ENCODE measurements around the gene LCE2A. TPM values are rescaled to one million over a fixed set of nuclear protein-coding genes. Genes with fewer than 3 reads are reported as not detected.
"Not testable (repeated sequence)": the region's sequence is repeated elsewhere in the genome, so short reads cannot be mapped to it uniquely, and the experiment has no call there.

LCE2A gene
- polyA plus RNA-seq, 1 donor: not detected

DNA sequence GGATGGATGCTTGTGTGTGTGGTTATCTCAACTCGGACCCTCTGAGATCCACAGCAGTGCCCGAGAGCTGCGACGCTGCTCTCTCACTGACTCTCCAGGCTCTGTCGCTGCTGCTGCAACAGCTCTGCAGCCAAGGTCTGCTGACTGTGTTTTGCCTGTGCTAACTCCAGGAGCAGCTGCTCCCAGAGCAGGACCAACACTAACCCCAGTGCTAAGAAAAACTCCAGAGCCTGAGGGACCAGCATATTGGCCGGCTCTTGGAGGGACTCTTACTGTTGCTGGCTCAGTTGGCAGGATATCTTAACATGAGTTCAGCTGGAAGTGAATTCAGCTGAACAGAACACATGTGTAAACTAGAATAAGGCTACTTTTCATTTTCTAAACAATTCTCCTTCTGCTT, 18.7 kb upstream of the LCE2A start:
- H3K4me1 ChIP-seq (ENCODE audit: control insufficient read depth, insufficient read depth, low read length): no peaks in the 10 kb centered on the region
- H3K27ac ChIP-seq (ENCODE audit: low read length): no peak overlapping the region
- no CpG with 5 or more reads among the region's 6 CpGs for WGBS (ENCODE audit: insufficient coverage, low lambda C conversion rate)
- peaks cover 3% of the 10 kb centered on the region for H3K27me3 ChIP-seq (ENCODE audit: control insufficient read depth, insufficient read depth, low read length)
- no peaks in the 10 kb centered on the region for H3K9me3 ChIP-seq (ENCODE audit: control insufficient read depth, low read depth, low read length)
- no peaks in the 10 kb centered on the region for H3K36me3 ChIP-seq (ENCODE audit: control insufficient read depth, insufficient read depth, low read length)
- no peak for DNase-seq
- no peak overlapping the region for H3K4me3 ChIP-seq (ENCODE audit: low read length)

DNA sequence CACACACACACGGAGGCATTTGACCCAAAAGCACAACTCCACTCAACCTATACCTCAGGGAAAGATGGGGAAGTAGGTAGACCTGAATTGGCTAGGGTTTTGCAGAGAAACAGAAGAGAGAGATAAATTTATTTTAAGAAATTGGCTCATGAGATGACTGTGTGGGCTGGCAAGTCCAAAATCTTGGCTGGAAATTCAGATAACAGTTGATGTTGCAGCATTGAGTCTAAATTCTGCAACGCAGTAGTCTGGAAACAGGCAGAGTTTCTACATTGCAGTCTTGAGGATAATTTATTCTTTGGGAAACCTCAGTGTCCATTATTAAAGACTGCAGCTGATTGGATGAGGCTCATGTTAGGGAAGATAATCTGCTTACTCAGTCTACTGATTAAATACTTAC, 16.5 kb upstream of the LCE2A start:
- Histone ChIP-seq H3K27me3 (ENCODE audit: control insufficient read depth, insufficient read depth, low read length) (peaks cover 3% of the 10 kb centered on the region), H3K4me1 (ENCODE audit: control insufficient read depth, insufficient read depth, low read length) (no peaks in the 10 kb centered on the region), H3K4me3 (ENCODE audit: low read length) (no peak overlapping the region), H3K36me3 (ENCODE audit: control insufficient read depth, insufficient read depth, low read length) (no peaks in the 10 kb centered on the region), H3K9me3 (ENCODE audit: control insufficient read depth, low read depth, low read length) (no peaks in the 10 kb centered on the region), H3K27ac (ENCODE audit: low read length) (no peak overlapping the region)
- WGBS (ENCODE audit: insufficient coverage, low lambda C conversion rate): no CpG with 5 or more reads among the region's 2 CpGs
- no peak for DNase-seq

DNA sequence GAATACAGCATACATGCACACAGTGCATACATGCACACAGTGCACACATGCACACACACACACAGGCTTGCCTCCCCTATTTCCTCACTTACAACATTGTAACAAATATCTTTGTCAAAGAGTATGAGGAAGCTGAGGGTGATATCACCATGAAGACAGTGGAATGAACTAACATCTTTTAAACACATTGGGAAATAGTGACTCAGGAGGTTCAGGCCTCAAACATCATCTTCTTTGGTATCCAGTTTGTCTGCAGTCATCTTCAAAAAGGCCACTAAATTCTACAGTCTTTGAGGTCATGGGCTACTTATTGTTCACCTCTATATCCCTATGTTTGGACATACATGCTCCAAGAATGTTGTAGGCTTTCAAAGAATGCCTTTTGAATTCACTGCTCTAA, 14.3 kb upstream of the LCE2A start:
- Histone ChIP-seq H3K27ac (ENCODE audit: low read length) (no peak overlapping the region), H3K36me3 (ENCODE audit: control insufficient read depth, insufficient read depth, low read length) (no peaks in the 10 kb centered on the region), H3K4me3 (ENCODE audit: low read length) (no peak overlapping the region), H3K9me3 (ENCODE audit: control insufficient read depth, low read depth, low read length) (no peaks in the 10 kb centered on the region), H3K4me1 (ENCODE audit: control insufficient read depth, insufficient read depth, low read length) (no peaks in the 10 kb centered on the region), H3K27me3 (ENCODE audit: control insufficient read depth, insufficient read depth, low read length) (peaks cover 3% of the 10 kb centered on the region)
- no peak for DNase-seq

DNA sequence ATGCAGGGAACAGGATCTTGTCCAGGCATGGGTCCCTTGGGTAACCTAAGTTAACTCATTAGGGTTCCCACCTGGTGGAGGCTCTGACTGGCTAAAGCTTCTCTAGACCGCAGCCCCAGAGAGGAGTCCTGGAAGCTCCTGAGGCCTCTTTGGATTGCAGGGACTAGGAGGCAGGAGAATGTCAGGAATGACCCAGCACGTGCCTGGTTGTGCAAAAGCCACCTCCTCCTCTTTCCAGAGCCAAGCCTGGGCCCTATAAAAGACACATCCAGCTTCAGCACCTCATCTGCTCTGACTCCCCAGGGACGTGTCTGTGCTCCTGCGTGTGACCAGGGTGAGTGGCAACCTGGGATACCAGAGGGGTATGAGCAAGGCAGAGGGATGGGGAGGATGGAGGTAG, 12.3 kb upstream of the LCE2A start, which contains the start of gene LCE2B:
TSS of gene LCE2B (plus strand) at position 301 of the 400 bp plus-strand sequence. CDS start 721 bp downstream, outside the sequence.
- H3K27me3 ChIP-seq (ENCODE audit: control insufficient read depth, insufficient read depth, low read length); H3K27ac ChIP-seq (ENCODE audit: low read length); H3K4me3 ChIP-seq (ENCODE audit: low read length); H3K36me3 ChIP-seq (ENCODE audit: control insufficient read depth, insufficient read depth, low read length); H3K4me1 ChIP-seq (ENCODE audit: control insufficient read depth, insufficient read depth, low read length); H3K9me3 ChIP-seq (ENCODE audit: control insufficient read depth, low read depth, low read length); DNase-seq: not testable (repeated sequence)
- no CpG with 5 or more reads among the region's 4 CpGs for WGBS (ENCODE audit: insufficient coverage, low lambda C conversion rate)

DNA sequence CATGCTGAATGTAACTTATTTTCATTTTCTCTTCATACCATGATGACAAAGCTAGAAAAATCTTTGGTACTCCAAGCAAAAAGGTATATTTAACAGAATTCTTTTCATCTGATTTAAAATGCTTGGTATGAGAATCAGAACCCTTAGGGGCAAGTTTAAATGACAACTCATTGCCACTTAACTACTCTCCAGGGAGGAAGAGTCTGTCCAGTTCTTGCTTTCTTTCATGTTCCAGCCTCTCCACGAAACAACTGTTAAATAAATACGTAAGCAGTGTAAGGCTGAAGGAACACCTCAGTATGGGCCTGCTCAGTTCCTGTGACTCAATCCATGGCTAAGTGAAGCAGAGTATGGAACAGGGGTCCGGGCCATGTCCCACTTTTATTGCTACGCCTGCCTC, 1.6 kb downstream of the LCE2A start:
- H3K9me3 ChIP-seq (ENCODE audit: control insufficient read depth, low read depth, low read length): no peaks in the 10 kb centered on the region
- WGBS (ENCODE audit: insufficient coverage, low lambda C conversion rate): no CpG with 5 or more reads among the region's 4 CpGs
- no peak overlapping the region for H3K27ac ChIP-seq (ENCODE audit: low read length)
- DNase-seq: no peak
- H3K27me3 ChIP-seq (ENCODE audit: control insufficient read depth, insufficient read depth, low read length): no peaks in the 10 kb centered on the region
- no peak overlapping the region for H3K4me3 ChIP-seq (ENCODE audit: low read length)
- no peaks in the 10 kb centered on the region for H3K4me1 ChIP-seq (ENCODE audit: control insufficient read depth, insufficient read depth, low read length)
- no peaks in the 10 kb centered on the region for H3K36me3 ChIP-seq (ENCODE audit: control insufficient read depth, insufficient read depth, low read length)

DNA sequence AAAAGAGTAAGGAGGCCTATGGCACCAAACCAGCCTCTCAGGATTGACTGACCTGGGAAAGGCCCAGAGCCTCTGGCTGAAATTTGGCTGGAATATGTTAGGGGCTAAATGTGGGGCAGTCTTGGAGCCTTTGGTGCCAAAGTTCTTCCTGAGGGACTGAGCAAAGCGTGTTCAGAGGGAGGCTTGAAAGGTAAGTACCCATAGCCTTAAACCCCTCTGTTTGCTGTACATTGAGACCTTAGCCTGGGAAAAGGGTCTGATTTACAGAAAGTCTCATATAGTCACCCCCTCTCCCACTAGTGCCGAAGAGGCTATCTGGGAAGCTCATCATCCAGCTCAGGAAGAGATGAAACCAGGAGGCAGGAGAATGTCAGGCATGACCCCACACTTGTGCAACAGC, 9.7 kb downstream of the LCE2A start, which contains the start of gene LCE4A:
TSS of gene LCE4A (plus strand) at position 301 of the 400 bp plus-strand sequence. CDS start 916 bp downstream, outside the sequence.
- H3K4me1 ChIP-seq (ENCODE audit: control insufficient read depth, insufficient read depth, low read length): no peaks in the 10 kb centered on the region
- no peaks in the 10 kb centered on the region for H3K27me3 ChIP-seq (ENCODE audit: control insufficient read depth, insufficient read depth, low read length)
- no peak within 1 kb of the TSS for H3K27ac ChIP-seq (ENCODE audit: low read length)
- no peaks in the 10 kb centered on the region for H3K9me3 ChIP-seq (ENCODE audit: control insufficient read depth, low read depth, low read length)
- H3K4me3 ChIP-seq (ENCODE audit: low read length): no peak within 1 kb of the TSS
- no peaks in the 10 kb centered on the region for H3K36me3 ChIP-seq (ENCODE audit: control insufficient read depth, insufficient read depth, low read length)
- no CpG with 5 or more reads among the region's 2 CpGs for WGBS (ENCODE audit: insufficient coverage, low lambda C conversion rate)
- no peak for DNase-seq

DNA sequence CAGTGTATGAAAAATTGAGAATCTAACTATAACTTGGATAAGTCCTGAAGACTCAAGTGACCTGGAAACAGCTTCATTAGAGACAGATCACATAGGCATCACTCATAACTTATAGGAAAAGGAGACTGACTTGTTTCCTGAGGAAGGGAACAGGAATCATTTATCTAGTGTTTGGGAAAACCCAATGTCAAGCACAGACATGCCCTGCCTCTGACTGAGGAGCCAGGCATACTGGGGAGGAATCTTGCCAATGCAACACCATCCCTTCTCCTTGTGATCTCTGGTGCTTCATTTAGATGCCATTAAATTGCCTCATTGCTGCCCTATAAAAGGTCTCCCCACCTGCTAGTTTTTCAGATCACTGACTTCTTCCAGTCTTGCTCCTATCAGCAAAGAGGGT, 20.1 kb downstream of the LCE2A start:
- no peak for DNase-seq
- Histone ChIP-seq H3K27ac (ENCODE audit: low read length) (no peak overlapping the region), H3K9me3 (ENCODE audit: control insufficient read depth, low read depth, low read length) (no peaks in the 10 kb centered on the region), H3K4me1 (ENCODE audit: control insufficient read depth, insufficient read depth, low read length) (no peaks in the 10 kb centered on the region), H3K27me3 (ENCODE audit: control insufficient read depth, insufficient read depth, low read length) (no peaks in the 10 kb centered on the region), H3K4me3 (ENCODE audit: low read length) (no peak overlapping the region), H3K36me3 (ENCODE audit: control insufficient read depth, insufficient read depth, low read length) (no peaks in the 10 kb centered on the region)

DNA sequence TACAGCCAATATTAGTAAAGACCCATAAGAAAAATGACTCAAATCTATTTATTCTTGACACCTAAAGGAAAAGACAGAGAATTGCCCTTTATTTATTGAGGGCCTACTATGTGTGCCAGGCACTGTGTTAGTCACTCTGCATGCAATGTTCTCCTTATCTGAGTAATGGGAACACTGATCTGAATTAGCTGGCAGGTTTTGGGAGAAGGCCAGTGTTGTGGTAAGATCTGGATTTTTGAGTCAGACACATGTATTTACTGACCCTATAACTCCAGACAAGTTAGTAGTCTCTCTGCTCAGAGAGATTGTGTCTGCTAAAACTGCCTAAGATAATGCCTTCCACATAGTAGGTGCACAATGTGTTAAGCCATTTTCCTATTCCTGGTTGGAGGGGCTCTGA, 27.1 kb downstream of the LCE2A start:
- Histone ChIP-seq H3K27me3 (ENCODE audit: control insufficient read depth, insufficient read depth, low read length) (no peaks in the 10 kb centered on the region), H3K4me3 (ENCODE audit: low read length) (no peak overlapping the region), H3K9me3 (ENCODE audit: control insufficient read depth, low read depth, low read length) (no peaks in the 10 kb centered on the region), H3K27ac (ENCODE audit: low read length) (no peak overlapping the region), H3K4me1 (ENCODE audit: control insufficient read depth, insufficient read depth, low read length) (no peaks in the 10 kb centered on the region), H3K36me3 (ENCODE audit: control insufficient read depth, insufficient read depth, low read length) (no peaks in the 10 kb centered on the region)
- DNase-seq: no peak

DNA sequence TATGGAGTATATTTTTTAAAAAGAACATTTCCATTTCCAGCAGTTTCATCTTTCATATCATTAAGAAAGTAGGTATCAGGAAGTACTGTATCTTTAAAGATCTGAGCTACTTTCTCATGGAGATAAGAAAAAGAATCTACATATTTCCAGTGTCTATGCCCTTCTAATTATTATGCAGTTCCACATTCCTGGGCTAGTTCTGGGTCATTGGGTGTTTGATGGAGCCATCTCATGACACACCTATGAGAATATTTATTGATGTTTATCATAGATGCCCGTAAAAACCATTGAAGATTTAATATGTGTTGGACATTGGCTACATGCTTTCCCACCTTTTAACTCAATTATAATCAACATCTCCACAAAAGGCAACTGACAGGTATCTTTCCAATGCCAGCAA, 30.8 kb downstream of the LCE2A start:
- no peaks in the 10 kb centered on the region for H3K36me3 ChIP-seq (ENCODE audit: control insufficient read depth, insufficient read depth, low read length)
- no CpG with 5 or more reads among the region's 1 CpG for WGBS (ENCODE audit: insufficient coverage, low lambda C conversion rate)
- no peaks in the 10 kb centered on the region for H3K9me3 ChIP-seq (ENCODE audit: control insufficient read depth, low read depth, low read length)
- no peak overlapping the region for H3K27ac ChIP-seq (ENCODE audit: low read length)
- no peaks in the 10 kb centered on the region for H3K4me1 ChIP-seq (ENCODE audit: control insufficient read depth, insufficient read depth, low read length)
- no peak for DNase-seq
- no peak overlapping the region for H3K4me3 ChIP-seq (ENCODE audit: low read length)
- H3K27me3 ChIP-seq (ENCODE audit: control insufficient read depth, insufficient read depth, low read length): no peaks in the 10 kb centered on the region

DNA sequence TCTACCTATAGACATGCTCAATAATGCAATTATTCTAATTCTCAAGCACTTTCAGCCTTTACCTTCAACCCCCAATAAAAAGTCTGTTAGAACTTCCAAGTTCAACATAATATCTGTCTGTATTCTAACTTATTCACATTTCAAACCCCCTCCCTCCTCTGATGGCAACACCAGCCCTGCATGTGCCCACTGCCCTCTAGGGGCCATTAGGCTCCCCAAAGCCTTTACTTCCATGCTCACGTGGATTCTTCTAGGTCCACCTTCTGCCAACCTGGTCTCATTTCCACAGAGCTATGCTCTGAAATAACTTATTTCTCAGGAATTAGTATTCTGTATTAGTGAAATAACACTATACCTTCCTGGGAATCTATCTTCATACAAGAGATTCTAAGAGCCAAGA, 37.5 kb downstream of the LCE2A start:
- no peak overlapping the region for H3K4me3 ChIP-seq (ENCODE audit: low read length)
- H3K9me3 ChIP-seq (ENCODE audit: control insufficient read depth, low read depth, low read length): no peaks in the 10 kb centered on the region
- no peaks in the 10 kb centered on the region for H3K4me1 ChIP-seq (ENCODE audit: control insufficient read depth, insufficient read depth, low read length)
- no peaks in the 10 kb centered on the region for H3K36me3 ChIP-seq (ENCODE audit: control insufficient read depth, insufficient read depth, low read length)
- H3K27ac ChIP-seq (ENCODE audit: low read length): no peak overlapping the region
- DNase-seq: peak in 1 of 2 donors; percentile 3
- no CpG with 5 or more reads among the region's 1 CpG for WGBS (ENCODE audit: insufficient coverage, low lambda C conversion rate)
- no peaks in the 10 kb centered on the region for H3K27me3 ChIP-seq (ENCODE audit: control insufficient read depth, insufficient read depth, low read length)

DNA sequence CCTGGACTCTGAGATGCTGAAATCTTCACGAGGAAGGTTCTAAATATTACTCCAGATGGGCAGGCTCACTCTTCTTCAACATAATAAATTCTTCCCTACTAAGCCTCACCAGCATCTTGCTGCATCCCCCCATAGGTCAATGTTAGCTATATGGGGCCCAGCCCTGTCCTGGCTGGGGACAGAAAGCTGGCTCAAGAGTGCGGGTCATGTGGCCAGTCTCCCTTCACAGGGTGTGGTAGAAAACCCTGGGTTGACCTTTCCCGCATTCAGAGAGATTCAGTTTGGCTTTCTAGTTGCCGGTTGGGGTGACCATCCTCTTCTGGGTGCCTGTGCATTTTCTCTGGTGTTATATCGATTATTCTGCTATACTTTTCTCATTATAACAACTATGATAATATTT, 39.9 kb downstream of the LCE2A start:
- H3K27ac ChIP-seq (ENCODE audit: low read length): no peak overlapping the region
- H3K4me3 ChIP-seq (ENCODE audit: low read length): no peak overlapping the region
- H3K27me3 ChIP-seq (ENCODE audit: control insufficient read depth, insufficient read depth, low read length): no peaks in the 10 kb centered on the region
- H3K36me3 ChIP-seq (ENCODE audit: control insufficient read depth, insufficient read depth, low read length): no peaks in the 10 kb centered on the region
- no peaks in the 10 kb centered on the region for H3K9me3 ChIP-seq (ENCODE audit: control insufficient read depth, low read depth, low read length)
- H3K4me1 ChIP-seq (ENCODE audit: control insufficient read depth, insufficient read depth, low read length): no peaks in the 10 kb centered on the region
- no peak for DNase-seq
- WGBS (ENCODE audit: insufficient coverage, low lambda C conversion rate): no CpG with 5 or more reads among the region's 5 CpGs

Data from large intestine (tissue), 3 donors.